ENCODE measurements around the gene GKAP1. TPM values are rescaled to one million over a fixed set of nuclear protein-coding genes. Genes with fewer than 3 reads are reported as not detected.
A peak's percentile ranks its signal among the peaks of the same experiment; 100 is the strongest.

The GKAP1 gene
- total and polyA plus RNA-seq, 2 experiments from 2014 or later: 4.0 to 16.7 TPM

- Histone ChIP-seq H3K27ac (ENCODE audit: low read depth) (no peak overlapping the region), H3K9me2 (ENCODE audit: insufficient read depth) (no peaks in the 10 kb centered on the region), H3K27me3 (ENCODE audit: insufficient read depth) (no peaks in the 10 kb centered on the region), H3K79me2 (replicated peaks; ENCODE audit: insufficient read depth) (no peaks in the 10 kb centered on the region), H3K4me1 (ENCODE audit: insufficient read depth) (no peaks in the 10 kb centered on the region), H3F3A (replicated peaks; ENCODE audit: low read depth) (no peaks in the 10 kb centered on the region), H2AFZ (no peak overlapping the region), H3K36me3 (ENCODE audit: insufficient read depth) (no peaks in the 10 kb centered on the region), H3K4me3 (no peak overlapping the region), H3K4me2 (no peak overlapping the region), H4K20me1 (replicated peaks; ENCODE audit: insufficient read depth) (no peaks in the 10 kb centered on the region)
- Mint-ChIP-seq H3K4me3 (no peak overlapping the region), H3K27me3 (ENCODE audit: insufficient read depth, low read depth, poor library complexity) (no peaks in the 10 kb centered on the region), H3K27ac (peak overlapping the region; percentile 36; the same call in 1 of the 2 replicates), H3K4me1 (no peaks in the 10 kb centered on the region), H3K9me3 (no peaks in the 10 kb centered on the region), H3K36me3 (ENCODE audit: low read depth) (no peaks in the 10 kb centered on the region)
- TF ChIP-seq EZH2 (IDR thresholded peaks at IDR 0.05; ENCODE audit: low read depth, unreplicated experiment) (no peak), ZNF114 (CRISPR knock-in tag; IDR thresholded peaks at IDR 0.05) (no peak), JUNB (IDR thresholded peaks at IDR 0.05; ENCODE audit: unreplicated experiment) (no peak), NANOG (IDR thresholded peaks at IDR 0.05; ENCODE audit: borderline replicate concordance) (no peak), ZNF331 (CRISPR knock-in tag; IDR thresholded peaks at IDR 0.05; ENCODE audit: low read depth) (no peak), STAT1 (IDR thresholded peaks at IDR 0.05; ENCODE audit: unreplicated experiment) (no peak), CREB1 (CRISPR knock-in tag; IDR thresholded peaks at IDR 0.05; ENCODE audit: low read depth) (no peak)
- TF ChIP-seq, protein P1, sequence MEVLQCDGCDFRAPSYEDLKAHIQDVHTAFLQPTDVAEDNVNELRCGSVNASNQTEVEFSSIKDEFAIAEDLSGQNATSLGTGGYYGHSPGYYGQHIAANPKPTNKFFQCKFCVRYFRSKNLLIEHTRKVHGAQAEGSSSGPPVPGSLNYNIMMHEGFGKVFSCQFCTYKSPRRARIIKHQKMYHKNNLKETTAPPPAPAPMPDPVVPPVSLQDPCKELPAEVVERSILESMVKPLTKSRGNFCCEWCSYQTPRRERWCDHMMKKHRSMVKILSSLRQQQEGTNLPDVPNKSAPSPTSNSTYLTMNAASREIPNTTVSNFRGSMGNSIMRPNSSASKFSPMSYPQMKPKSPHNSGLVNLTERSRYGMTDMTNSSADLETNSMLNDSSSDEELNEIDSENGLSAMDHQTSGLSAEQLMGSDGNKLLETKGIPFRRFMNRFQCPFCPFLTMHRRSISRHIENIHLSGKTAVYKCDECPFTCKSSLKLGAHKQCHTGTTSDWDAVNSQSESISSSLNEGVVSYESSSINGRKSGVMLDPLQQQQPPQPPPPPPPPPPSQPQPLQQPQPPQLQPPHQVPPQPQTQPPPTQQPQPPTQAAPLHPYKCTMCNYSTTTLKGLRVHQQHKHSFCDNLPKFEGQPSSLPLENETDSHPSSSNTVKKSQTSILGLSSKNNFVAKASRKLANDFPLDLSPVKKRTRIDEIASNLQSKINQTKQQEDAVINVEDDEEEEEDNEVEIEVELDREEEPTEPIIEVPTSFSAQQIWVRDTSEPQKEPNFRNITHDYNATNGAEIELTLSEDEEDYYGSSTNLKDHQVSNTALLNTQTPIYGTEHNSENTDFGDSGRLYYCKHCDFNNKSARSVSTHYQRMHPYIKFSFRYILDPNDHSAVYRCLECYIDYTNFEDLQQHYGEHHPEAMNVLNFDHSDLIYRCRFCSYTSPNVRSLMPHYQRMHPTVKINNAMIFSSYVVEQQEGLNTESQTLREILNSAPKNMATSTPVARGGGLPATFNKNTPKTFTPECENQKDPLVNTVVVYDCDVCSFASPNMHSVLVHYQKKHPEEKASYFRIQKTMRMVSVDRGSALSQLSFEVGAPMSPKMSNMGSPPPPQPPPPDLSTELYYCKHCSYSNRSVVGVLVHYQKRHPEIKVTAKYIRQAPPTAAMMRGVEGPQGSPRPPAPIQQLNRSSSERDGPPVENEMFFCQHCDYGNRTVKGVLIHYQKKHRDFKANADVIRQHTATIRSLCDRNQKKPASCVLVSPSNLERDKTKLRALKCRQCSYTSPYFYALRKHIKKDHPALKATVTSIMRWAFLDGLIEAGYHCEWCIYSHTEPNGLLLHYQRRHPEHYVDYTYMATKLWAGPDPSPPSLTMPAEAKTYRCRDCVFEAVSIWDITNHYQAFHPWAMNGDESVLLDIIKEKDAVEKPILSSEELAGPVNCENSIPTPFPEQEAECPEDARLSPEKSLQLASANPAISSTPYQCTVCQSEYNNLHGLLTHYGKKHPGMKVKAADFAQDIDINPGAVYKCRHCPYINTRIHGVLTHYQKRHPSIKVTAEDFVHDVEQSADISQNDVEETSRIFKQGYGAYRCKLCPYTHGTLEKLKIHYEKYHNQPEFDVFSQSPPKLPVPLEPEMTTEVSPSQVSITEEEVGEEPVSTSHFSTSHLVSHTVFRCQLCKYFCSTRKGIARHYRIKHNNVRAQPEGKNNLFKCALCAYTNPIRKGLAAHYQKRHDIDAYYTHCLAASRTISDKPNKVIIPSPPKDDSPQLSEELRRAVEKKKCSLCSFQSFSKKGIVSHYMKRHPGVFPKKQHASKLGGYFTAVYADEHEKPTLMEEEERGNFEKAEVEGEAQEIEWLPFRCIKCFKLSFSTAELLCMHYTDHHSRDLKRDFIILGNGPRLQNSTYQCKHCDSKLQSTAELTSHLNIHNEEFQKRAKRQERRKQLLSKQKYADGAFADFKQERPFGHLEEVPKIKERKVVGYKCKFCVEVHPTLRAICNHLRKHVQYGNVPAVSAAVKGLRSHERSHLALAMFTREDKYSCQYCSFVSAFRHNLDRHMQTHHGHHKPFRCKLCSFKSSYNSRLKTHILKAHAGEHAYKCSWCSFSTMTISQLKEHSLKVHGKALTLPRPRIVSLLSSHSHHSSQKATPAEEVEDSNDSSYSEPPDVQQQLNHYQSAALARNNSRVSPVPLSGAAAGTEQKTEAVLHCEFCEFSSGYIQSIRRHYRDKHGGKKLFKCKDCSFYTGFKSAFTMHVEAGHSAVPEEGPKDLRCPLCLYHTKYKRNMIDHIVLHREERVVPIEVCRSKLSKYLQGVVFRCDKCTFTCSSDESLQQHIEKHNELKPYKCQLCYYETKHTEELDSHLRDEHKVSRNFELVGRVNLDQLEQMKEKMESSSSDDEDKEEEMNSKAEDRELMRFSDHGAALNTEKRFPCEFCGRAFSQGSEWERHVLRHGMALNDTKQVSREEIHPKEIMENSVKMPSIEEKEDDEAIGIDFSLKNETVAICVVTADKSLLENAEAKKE (CRISPR knock-in tag; IDR thresholded peaks at IDR 0.05): no peak
- TF ChIP-seq, protein P2, sequence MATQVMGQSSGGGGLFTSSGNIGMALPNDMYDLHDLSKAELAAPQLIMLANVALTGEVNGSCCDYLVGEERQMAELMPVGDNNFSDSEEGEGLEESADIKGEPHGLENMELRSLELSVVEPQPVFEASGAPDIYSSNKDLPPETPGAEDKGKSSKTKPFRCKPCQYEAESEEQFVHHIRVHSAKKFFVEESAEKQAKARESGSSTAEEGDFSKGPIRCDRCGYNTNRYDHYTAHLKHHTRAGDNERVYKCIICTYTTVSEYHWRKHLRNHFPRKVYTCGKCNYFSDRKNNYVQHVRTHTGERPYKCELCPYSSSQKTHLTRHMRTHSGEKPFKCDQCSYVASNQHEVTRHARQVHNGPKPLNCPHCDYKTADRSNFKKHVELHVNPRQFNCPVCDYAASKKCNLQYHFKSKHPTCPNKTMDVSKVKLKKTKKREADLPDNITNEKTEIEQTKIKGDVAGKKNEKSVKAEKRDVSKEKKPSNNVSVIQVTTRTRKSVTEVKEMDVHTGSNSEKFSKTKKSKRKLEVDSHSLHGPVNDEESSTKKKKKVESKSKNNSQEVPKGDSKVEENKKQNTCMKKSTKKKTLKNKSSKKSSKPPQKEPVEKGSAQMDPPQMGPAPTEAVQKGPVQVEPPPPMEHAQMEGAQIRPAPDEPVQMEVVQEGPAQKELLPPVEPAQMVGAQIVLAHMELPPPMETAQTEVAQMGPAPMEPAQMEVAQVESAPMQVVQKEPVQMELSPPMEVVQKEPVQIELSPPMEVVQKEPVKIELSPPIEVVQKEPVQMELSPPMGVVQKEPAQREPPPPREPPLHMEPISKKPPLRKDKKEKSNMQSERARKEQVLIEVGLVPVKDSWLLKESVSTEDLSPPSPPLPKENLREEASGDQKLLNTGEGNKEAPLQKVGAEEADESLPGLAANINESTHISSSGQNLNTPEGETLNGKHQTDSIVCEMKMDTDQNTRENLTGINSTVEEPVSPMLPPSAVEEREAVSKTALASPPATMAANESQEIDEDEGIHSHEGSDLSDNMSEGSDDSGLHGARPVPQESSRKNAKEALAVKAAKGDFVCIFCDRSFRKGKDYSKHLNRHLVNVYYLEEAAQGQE (IDR thresholded peaks at IDR 0.05; ENCODE audit: unreplicated experiment): no peak
- DNase-seq (ENCODE audit: low spot score) (no peak), ATAC-seq (no peak)
These were observed 73.4 kb downstream of the GKAP1 start for GRCh38 chr9:83744206-83744605.
